ENCODE results near the gene CLEC14A. TPM values are rescaled to one million over a fixed set of nuclear protein-coding genes. Genes with fewer than 3 reads are reported as not detected.
A peak's percentile ranks its signal among the peaks of the same experiment; 100 is the strongest.

The CLEC14A gene
- total RNA-seq, 6 experiments from 2014 or later: 3.2 to 11.6 (median 5.6) TPM

DNA sequence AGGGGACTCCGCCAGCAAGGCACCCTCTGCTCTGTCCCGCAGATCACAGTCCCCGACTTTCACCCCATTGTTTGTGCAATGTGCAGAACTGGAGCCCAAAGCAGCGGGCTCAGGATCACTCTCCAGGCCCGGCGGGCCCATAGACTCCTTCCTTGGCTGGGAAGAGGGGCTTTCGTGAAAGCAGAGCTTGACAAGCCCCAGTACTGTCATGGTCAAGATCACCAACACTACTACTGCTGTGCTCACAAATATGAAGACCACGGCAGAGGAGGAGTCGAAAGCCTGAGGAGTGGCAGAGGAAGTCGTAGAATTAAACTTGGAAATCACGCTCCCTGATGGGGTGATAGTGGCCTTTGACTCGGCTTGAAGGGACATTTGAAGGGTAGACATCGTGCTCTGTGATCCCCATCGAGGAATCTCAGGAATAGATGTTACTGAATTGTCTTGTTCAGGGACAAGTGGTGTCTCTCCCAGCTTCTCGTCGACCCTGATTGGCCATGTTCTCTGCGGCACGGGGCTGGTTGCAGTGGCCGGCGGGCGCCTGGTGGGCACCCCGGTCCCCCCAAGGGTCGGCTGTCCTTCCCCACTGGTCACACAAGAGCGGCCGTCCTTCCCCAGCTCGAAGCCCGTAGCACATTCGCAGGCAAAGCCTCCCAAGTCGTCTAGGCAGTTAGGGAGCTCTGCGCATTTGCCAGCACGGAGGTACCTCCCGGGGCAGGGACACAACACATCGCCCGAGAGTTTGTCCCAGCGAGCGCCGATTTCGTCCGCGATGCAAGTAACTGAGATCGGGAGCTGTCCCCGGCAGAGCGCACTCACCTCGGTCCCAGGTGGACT lies 1.1 kb downstream of the CLEC14A start:
- no peaks in the 10 kb centered on the region for H3K36me3 ChIP-seq
- TF ChIP-seq, protein P1, sequence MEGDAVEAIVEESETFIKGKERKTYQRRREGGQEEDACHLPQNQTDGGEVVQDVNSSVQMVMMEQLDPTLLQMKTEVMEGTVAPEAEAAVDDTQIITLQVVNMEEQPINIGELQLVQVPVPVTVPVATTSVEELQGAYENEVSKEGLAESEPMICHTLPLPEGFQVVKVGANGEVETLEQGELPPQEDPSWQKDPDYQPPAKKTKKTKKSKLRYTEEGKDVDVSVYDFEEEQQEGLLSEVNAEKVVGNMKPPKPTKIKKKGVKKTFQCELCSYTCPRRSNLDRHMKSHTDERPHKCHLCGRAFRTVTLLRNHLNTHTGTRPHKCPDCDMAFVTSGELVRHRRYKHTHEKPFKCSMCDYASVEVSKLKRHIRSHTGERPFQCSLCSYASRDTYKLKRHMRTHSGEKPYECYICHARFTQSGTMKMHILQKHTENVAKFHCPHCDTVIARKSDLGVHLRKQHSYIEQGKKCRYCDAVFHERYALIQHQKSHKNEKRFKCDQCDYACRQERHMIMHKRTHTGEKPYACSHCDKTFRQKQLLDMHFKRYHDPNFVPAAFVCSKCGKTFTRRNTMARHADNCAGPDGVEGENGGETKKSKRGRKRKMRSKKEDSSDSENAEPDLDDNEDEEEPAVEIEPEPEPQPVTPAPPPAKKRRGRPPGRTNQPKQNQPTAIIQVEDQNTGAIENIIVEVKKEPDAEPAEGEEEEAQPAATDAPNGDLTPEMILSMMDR (IDR thresholded peaks at IDR 0.05): no peak
- TF ChIP-seq POLR2A (IDR thresholded peaks at IDR 0.05): no peak
- peaks cover 0 to 6% (median 0%) of the 10 kb centered on the region in 4 donors for H3K4me1 ChIP-seq
- DNase-seq: peak in 2 of 3 donors; percentile 17 to 46
- H3K4me3 ChIP-seq: peak overlapping the region; percentile 32 to 46 (median 40)
- H3K27ac ChIP-seq: peak overlapping the region; percentile 52 to 63 (median 53)
- peak in 1 of 4 donors; percentile 6 for ATAC-seq
- intact Hi-C loops (cut with DNase I): no loop called here
- no peaks in the 10 kb centered on the region for H3K9me3 ChIP-seq
- H3K27me3 ChIP-seq: no peaks in the 10 kb centered on the region
- 22% methylated on average over 19 of the region's 44 CpGs for WGBS (ENCODE audit: insufficient coverage, low coverage, low lambda C conversion rate, missing lambda C conversion rate)

DNA sequence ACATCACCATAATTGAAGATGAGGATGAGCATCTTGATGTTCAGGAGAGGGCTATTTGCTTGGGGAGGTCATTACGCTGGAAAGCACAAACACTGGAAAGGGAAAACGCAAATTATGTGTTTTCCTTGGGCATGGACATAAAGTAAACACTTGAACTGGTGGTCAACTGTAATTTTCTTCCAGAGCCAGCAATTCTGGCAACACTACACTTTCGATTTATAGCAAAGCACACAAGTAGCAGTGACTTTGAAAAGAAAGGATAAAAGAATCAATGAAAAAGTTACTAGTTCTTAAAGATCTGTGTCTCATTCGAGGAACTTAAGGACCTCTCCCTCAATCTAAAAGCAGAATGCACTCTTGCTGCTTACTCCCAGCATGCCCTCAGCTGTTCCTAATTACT lies 2.2 kb downstream of the CLEC14A start:
- Histone ChIP-seq H3K27ac (peak overlapping the region in 1 of 3 donors; percentile 63), H3K36me3 (no peaks in the 10 kb centered on the region), H3K27me3 (no peaks in the 10 kb centered on the region), H3K4me3 (peak overlapping the region in 1 of 3 donors; percentile 46), H3K4me1 (peaks cover 0 to 6% (median 0%) of the 10 kb centered on the region in 4 donors), H3K9me3 (no peaks in the 10 kb centered on the region)
- ATAC-seq (no peak), DNase-seq (no peak)
- 33% methylated on average over 4 of the region's 4 CpGs for WGBS (ENCODE audit: insufficient coverage, low coverage, low lambda C conversion rate, missing lambda C conversion rate)
- intact Hi-C loops (cut with DNase I): no loop called here
- TF ChIP-seq, protein P1 (IDR thresholded peaks at IDR 0.05): no peak
- no peak for TF ChIP-seq POLR2A (IDR thresholded peaks at IDR 0.05)

GRCh38 chr14:38252066-38252710 lies 3.7 kb downstream of the CLEC14A start:
- H3K27ac ChIP-seq: no peak overlapping the region
- ATAC-seq (no peak), DNase-seq (no peak)
- H3K4me3 ChIP-seq: no peak overlapping the region
- H3K27me3 ChIP-seq: no peaks in the 10 kb centered on the region
- intact Hi-C loops (cut with DNase I): no loop called here
- no peaks in the 10 kb centered on the region for H3K36me3 ChIP-seq
- 54% methylated on average over 4 of the region's 4 CpGs for WGBS (ENCODE audit: insufficient coverage, low coverage, low lambda C conversion rate, missing lambda C conversion rate)
- no peak for TF ChIP-seq POLR2A (IDR thresholded peaks at IDR 0.05)
- TF ChIP-seq, protein P1 (IDR thresholded peaks at IDR 0.05): no peak
- H3K4me1 ChIP-seq: peaks cover 0 to 6% (median 0%) of the 10 kb centered on the region in 4 donors
- no peaks in the 10 kb centered on the region for H3K9me3 ChIP-seq

- no peak overlapping the region for H3K4me3 ChIP-seq
- intact Hi-C loops (cut with DNase I): no loop called here
- H3K9me3 ChIP-seq: no peaks in the 10 kb centered on the region
- no peak overlapping the region for H3K27ac ChIP-seq
- DNase-seq: no peak
- H3K4me1 ChIP-seq: peaks cover 0 to 1% (median 0%) of the 10 kb centered on the region in 4 donors
- TF ChIP-seq, protein P1 (IDR thresholded peaks at IDR 0.05): no peak
- no peak for TF ChIP-seq POLR2A (IDR thresholded peaks at IDR 0.05)
- H3K36me3 ChIP-seq: no peaks in the 10 kb centered on the region
- H3K27me3 ChIP-seq: no peaks in the 10 kb centered on the region
- no peak for ATAC-seq
These were observed 5.6 kb downstream of the CLEC14A start for GRCh38 chr14:38250331-38250730.

All from right lobe of liver (tissue), 6 donors.